PC-9 (cell line): ENCODE data around the gene SAP25. TPM values are rescaled to one million over a fixed set of nuclear protein-coding genes. Genes with fewer than 3 reads are reported as not detected.
"Not testable (repeated sequence)": the region's sequence is repeated elsewhere in the genome, so short reads cannot be mapped to it uniquely, and the experiment has no call there.

Experiments used
- BruUV-seq: library from RNA; stranded (reverse); fragments of 400-500 nt; replicated peaks from 2 replicates; lab custom pipeline; 2021; lab: Mats Ljungman, UMichigan
- CTCF ChIA-PET: fragments of 300-600 bp; sonication (Branson Sonifier 250); formaldehyde crosslinking; loops from one replicate; lab custom pipeline; 2022; ENCODE audit warnings: antibody characterized with exemption; lab: Charles Lee
- POLR2A ChIA-PET: fragments of 300-600 bp; sonication (Branson Sonifier 250); formaldehyde crosslinking; loops from one replicate; lab custom pipeline; 2022; ENCODE audit warnings: antibody characterized with exemption; ENCODE audit not compliant: unreplicated experiment; lab: Charles Lee
- DNase-seq, 2 experiments: peaks; one replicate each; pipeline versions ENCODE4 v3.0.0 to v3.0.0-alpha.2; 2015 to 2022; ENCODE audit warnings: mixed read lengths in 1 of 2
- H2AFZ ChIP-seq: fragments of 200-600 bp; sonication (generic); 2 replicates; pipeline ENCODE4 v1.8.1; 2017; ENCODE audit warnings: antibody characterized with exemption
- H3F3A ChIP-seq: fragments of 200-600 bp; sonication (generic); 2 replicates; pipeline ENCODE4 v1.8.1; 2017; ENCODE audit warnings: antibody characterized with exemption, mild to moderate bottlenecking, low read depth; ENCODE audit not compliant: insufficient read depth
- H3K27ac ChIP-seq: fragments of 200-600 bp; sonication (generic); 2 replicates; pipeline ENCODE4 v1.6.1; 2016; ENCODE audit warnings: mixed run types
- H3K27me3 ChIP-seq: fragments of 200-600 bp; sonication (generic); 2 replicates; pipeline ENCODE4 v1.6.1; 2016; ENCODE audit warnings: low read depth, mixed run types; ENCODE audit not compliant: insufficient read depth
- H3K36me3 ChIP-seq: fragments of 200-600 bp; sonication (generic); 2 replicates; pipeline ENCODE4 v1.6.1; 2016; ENCODE audit warnings: low read depth, mixed run types
- H3K4me1 ChIP-seq: fragments of 200-600 bp; sonication (generic); replicated peaks from 2 replicates; pipeline ENCODE4 v1.6.1; 2016; ENCODE audit warnings: mixed run types; ENCODE audit not compliant: insufficient read depth
- H3K4me2 ChIP-seq: fragments of 200-600 bp; sonication (generic); 2 replicates; pipeline ENCODE4 v1.6.1; 2017; ENCODE audit warnings: mixed run types
- H3K4me3 ChIP-seq: fragments of 200-600 bp; sonication (generic); 2 replicates; pipeline ENCODE4 v1.6.1; 2016; ENCODE audit warnings: mixed run types
- H3K79me2 ChIP-seq: fragments of 200-600 bp; sonication (generic); 2 replicates; pipeline ENCODE4 v1.6.1; 2017; ENCODE audit warnings: low read depth, mixed run types
- H3K9me2 ChIP-seq: fragments of 200-600 bp; sonication (generic); 2 replicates; pipeline ENCODE4 v1.8.1; 2017; ENCODE audit warnings: mild to moderate bottlenecking; ENCODE audit not compliant: insufficient read depth
- H3K9me3 ChIP-seq: fragments of 200-600 bp; sonication (generic); 2 replicates; pipeline ENCODE4 v1.8.1; 2016; ENCODE audit warnings: low read depth; ENCODE audit not compliant: insufficient read depth
- H4K20me1 ChIP-seq: fragments of 200-600 bp; sonication (generic); 2 replicates; pipeline ENCODE4 v1.8.1; 2017; ENCODE audit not compliant: insufficient read depth
- CTCF ChIP-seq: fragments of 200-600 bp; sonication (generic); conservative IDR thresholded peaks from 2 replicates; pipeline ENCODE4 v1.6.1; 2017; ENCODE audit warnings: mixed run types, antibody characterized with exemption, mild to moderate bottlenecking, moderate library complexity
- EZH2 ChIP-seq: fragments of 200-600 bp; sonication (generic); IDR thresholded peaks from 2 replicates; pipeline ENCODE4 v1.8.0; 2017; ENCODE audit warnings: antibody characterized with exemption, low read depth
- intact Hi-C: fragments of 100-400 bp; cut with micrococcal nuclease; formaldehyde crosslinking; loops from one replicate; pipeline ENCODE4 v1.10.0; 2022; ENCODE audit not compliant: unreplicated experiment
- total RNA-seq: library from RNA; stranded (reverse); gene quantifications from 2 replicates; pipeline ENCODE4 v1.2.3, GENCODE V29; 2021

SAP25 gene
- total RNA-seq, 1 experiment from 2014 or later: 11.0 TPM

DNA sequence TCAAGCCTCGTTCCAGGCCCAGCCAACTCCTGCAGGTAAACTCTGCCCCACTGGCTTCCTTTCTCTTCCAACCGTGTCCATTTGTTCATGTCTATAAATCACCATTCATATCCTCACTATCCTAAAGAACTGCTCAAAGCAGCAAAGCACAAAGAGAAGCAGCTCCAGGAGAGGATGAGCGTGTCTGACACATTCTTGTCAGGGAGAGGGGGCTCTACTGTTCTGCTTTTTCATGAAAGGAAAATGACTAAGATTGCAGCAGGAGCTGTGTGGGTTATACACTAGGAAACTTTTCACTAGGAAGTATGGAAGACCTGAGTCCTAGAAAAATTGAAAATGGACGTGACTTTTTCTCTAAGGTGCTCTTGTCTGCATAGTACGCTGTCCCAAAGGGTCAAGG, 18.0 kb downstream of the SAP25 start:
- Histone ChIP-seq H3K27me3 (no peaks in the 10 kb centered on the region), H3K9me3 (no peaks in the 10 kb centered on the region), H2AFZ (no peak overlapping the region), H3K4me2 (no peak overlapping the region), H3K27ac (no peak overlapping the region), H3K4me3 (no peak overlapping the region), H3K9me2 (no peaks in the 10 kb centered on the region), H4K20me1 (no peaks in the 10 kb centered on the region), H3F3A (peaks cover 15% of the 10 kb centered on the region), H3K4me1 (0 out of 2 replicates have a peak, but pooled peaks cover 8% of the 10 kb centered on the region), H3K36me3 (no peaks in the 10 kb centered on the region; the same call in 1 of the 2 replicates), H3K79me2 (no peaks in the 10 kb centered on the region)
- ChIA-PET POLR2A (no interaction called here), CTCF (no interaction called here)
- no peak for DNase-seq
- intact Hi-C loops: no loop called here
- BruUV-seq: no TSS peak
- TF ChIP-seq EZH2 (no peak), CTCF (no peak)

GRCh38 chr7:100553032-100553431, 20.7 kb downstream of the SAP25 start:
- no TSS peak for BruUV-seq
- H3F3A ChIP-seq: peaks cover 15% of the 10 kb centered on the region; the same call in 1 of the 2 replicates
- H3K79me2 ChIP-seq: peaks cover 17% of the 10 kb centered on the region
- no peak overlapping the region for H3K4me2 ChIP-seq
- ChIA-PET POLR2A (no interaction called here), CTCF (interaction anchor here (0.7 kb wide), 1 partner anchor 36 kb away, joined by 4 read pairs; no protein-coding TSS in a partner anchor)
- no peaks in the 10 kb centered on the region; the same call in none of the 2 replicates for H3K36me3 ChIP-seq
- H3K27ac ChIP-seq: no peak overlapping the region
- DNase-seq: no peak
- H2AFZ ChIP-seq: no peak overlapping the region
- TF ChIP-seq EZH2 (no peak), CTCF (no peak)
- peaks cover 10% of the 10 kb centered on the region for H3K4me1 ChIP-seq
- H3K27me3 ChIP-seq: no peaks in the 10 kb centered on the region
- no peaks in the 10 kb centered on the region for H4K20me1 ChIP-seq
- H3K9me3 ChIP-seq: no peaks in the 10 kb centered on the region
- no peaks in the 10 kb centered on the region for H3K9me2 ChIP-seq
- intact Hi-C loops: no loop called here
- H3K4me3 ChIP-seq: no peak overlapping the region

- H4K20me1 ChIP-seq: no peaks in the 10 kb centered on the region
- no peak overlapping the region for H3K4me2 ChIP-seq
- no peaks in the 10 kb centered on the region; the same call in none of the 2 replicates for H3K36me3 ChIP-seq
- peaks cover 20% of the 10 kb centered on the region for H3F3A ChIP-seq
- DNase-seq: no peak
- no peak overlapping the region for H3K4me3 ChIP-seq
- no peaks in the 10 kb centered on the region for H3K27me3 ChIP-seq
- POLR2A ChIA-PET: no interaction called here
- no peaks in the 10 kb centered on the region for H3K9me2 ChIP-seq
- CTCF ChIA-PET: interaction anchor here (0.7 kb wide), 1 partner anchor 36 kb away, joined by 4 read pairs; no protein-coding TSS in a partner anchor
- peaks cover 22% of the 10 kb centered on the region for H3K79me2 ChIP-seq
- intact Hi-C loops: no loop called here
- H3K9me3 ChIP-seq: no peaks in the 10 kb centered on the region
- BruUV-seq: no TSS peak
- H3K27ac ChIP-seq: no peak overlapping the region
- H3K4me1 ChIP-seq: peaks cover 15% of the 10 kb centered on the region
- TF ChIP-seq CTCF: no peak
- TF ChIP-seq EZH2: no peak
- H2AFZ ChIP-seq: no peak overlapping the region
Observed at GRCh38 chr7:100552532-100552931, 21.2 kb downstream of the SAP25 start.

GRCh38 chr7:100548446-100548845, 25.3 kb downstream of the SAP25 start:
- peaks cover 35% of the 10 kb centered on the region for H3K79me2 ChIP-seq
- intact Hi-C loops, DNase-seq, H3K27me3 ChIP-seq, H2AFZ ChIP-seq, H3K4me3 ChIP-seq, BruUV-seq, CTCF ChIA-PET, H3K9me3 ChIP-seq, H4K20me1 ChIP-seq, POLR2A ChIA-PET, H3K36me3 ChIP-seq, H3K9me2 ChIP-seq: not testable (repeated sequence)
- peak overlapping the region; percentile 76; the same call in 1 of the 2 replicates for H3K4me2 ChIP-seq
- H3F3A ChIP-seq: peaks cover 61% of the 10 kb centered on the region
- H3K4me1 ChIP-seq: peaks cover 56% of the 10 kb centered on the region
- H3K27ac ChIP-seq: peak overlapping the region; percentile 98
